GM12873 (cell line): ENCODE results near the gene ITFG2.

Source experiments
- TF ChIP-seq, protein P1 (sequence below): IDR thresholded peaks from 2 replicates; pipeline ENCODE4 v1.5.1; 2012; ENCODE audit warnings: low read depth, mild to moderate bottlenecking, moderate library complexity, low read length, control low read depth; ENCODE audit not compliant: insufficient read depth; ENCODE audit errors: missing control alignments

Gene ITFG2

DNA sequence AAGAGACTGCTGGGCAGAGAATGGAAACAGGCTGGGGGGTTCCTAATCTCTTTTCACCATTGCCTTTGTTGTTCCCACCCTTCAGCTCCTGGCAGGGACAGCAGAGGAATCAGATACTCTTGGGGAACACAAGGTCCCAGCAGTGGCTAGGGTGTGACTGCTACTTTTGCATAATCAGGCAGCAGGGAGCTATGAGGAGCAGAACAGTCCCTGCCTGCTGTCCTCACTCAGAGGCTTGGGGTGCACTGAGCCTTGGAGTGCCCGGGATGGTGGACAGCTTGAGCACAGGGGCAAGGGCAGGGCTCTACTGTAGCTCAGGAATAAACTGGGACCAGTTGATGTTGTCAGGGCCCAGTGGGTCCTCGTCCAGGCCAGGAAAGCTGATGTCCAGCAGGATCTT lies 45.9 kb downstream of the ITFG2 start:
- TF ChIP-seq, protein P1, sequence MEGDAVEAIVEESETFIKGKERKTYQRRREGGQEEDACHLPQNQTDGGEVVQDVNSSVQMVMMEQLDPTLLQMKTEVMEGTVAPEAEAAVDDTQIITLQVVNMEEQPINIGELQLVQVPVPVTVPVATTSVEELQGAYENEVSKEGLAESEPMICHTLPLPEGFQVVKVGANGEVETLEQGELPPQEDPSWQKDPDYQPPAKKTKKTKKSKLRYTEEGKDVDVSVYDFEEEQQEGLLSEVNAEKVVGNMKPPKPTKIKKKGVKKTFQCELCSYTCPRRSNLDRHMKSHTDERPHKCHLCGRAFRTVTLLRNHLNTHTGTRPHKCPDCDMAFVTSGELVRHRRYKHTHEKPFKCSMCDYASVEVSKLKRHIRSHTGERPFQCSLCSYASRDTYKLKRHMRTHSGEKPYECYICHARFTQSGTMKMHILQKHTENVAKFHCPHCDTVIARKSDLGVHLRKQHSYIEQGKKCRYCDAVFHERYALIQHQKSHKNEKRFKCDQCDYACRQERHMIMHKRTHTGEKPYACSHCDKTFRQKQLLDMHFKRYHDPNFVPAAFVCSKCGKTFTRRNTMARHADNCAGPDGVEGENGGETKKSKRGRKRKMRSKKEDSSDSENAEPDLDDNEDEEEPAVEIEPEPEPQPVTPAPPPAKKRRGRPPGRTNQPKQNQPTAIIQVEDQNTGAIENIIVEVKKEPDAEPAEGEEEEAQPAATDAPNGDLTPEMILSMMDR, result no peak

DNA sequence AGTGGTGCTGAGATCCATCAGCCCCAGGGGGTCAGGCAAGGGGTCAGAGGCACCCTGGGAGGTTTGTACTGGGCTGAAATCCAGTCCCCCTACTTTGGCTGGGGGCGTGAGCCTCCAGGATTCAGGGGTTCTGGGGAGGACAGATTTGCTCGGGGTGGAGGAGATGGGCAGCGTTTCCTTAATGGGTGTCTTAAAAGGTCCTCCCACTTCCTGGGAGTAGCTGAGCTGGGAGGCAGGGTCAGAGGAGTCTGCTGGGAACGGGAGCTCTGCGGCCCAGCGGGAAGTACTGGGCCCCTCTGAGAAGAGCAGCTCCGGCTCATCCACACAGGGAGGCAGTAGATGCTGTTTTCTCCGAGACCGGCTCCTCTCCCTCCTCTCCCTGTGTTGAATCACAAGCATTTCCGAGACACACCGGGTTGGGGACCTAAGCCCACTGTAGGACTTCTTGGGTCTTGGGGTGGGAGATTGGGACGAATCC lies 46.5 kb downstream of the ITFG2 start:
- TF ChIP-seq, protein P1, result no peak

DNA sequence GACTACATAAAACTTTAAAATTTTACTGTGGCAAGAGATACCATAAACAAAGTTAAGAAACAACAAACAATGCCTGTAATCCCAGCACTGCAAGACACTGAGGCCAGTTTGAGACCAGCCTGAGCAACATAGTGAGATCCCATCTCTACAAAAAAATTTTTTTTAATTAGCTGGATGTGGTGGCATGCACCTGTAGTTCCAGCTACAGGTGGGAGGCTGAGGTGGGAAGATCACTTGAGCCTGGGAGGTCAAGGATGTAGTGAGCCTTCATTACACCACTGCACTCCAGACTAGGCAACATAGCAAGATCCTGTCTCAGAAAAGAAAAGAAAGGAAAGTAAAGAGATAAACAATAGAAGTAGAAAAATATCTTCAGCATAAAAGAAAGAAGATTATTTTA lies 47.7 kb downstream of the ITFG2 start:
- TF ChIP-seq, protein P1, result no peak

DNA sequence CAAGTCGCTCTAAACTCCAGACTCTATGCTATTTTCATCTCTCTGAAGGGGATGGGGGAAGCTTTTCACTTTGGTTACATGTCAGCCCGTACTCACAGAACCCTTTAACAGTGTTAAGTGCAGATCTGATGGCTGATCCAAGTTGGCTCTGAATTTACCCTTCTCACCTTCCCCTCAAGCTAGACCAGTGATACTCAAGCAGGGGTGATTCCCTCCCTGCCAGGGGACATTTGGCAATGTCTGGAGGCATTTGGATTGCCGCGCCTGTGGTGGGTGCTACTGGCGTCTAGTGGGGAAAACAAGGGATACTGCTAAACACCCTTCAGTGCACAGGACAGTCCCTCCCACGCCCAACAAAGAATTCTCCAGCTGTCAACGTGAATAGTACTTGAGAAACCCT lies 50.4 kb downstream of the ITFG2 start:
- TF ChIP-seq, protein P1, result no peak

DNA sequence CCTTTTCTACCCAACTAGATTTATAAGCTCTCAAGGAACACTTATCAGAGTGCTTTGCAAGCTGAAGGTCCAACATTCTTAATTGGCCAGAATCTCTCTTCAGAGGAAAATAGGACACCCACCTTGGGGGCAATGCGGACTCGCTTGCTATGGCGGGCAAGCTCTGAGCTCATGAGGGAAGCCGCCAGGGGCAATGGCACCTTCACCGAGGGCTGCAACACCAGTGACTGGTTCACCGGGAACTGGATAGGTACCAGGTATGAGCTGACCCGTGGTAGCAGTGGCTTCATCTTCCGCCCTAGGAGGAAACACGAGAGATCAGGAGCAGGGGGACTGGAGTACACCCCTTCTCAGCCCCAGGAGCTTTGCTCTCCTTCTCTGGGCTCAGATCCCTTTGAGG lies 51.7 kb downstream of the ITFG2 start:
- TF ChIP-seq, protein P1, result no peak
